K562 treated with DMSO at 1 percent for 12 hours (cell line): ENCODE measurements around the gene MOGAT1. TPM values are rescaled to one million over a fixed set of nuclear protein-coding genes. Genes with fewer than 3 reads are reported as not detected.

Experiments used
- total RNA-seq: library from RNA; unstranded; fragments of 300-600 nt; gene quantifications from 2 replicates; pipeline ENCODE4 v1.2.3, GENCODE V29; 2022; ENCODE audit not compliant: insufficient read depth

MOGAT1 gene
- total RNA-seq = not detected in 2 replicates

GRCh38 chr2:222671259-222672067 lies at the start of gene MOGAT1:
MOGAT1 (plus strand) TSS chr2:222671658; CDS start chr2:222671786, 128 bp downstream.

GRCh38 chr2:222655787-222656525 lies 15.5 kb upstream of the MOGAT1 start, which contains the start of gene FARSB:
FARSB (minus strand) TSS chr2:222656092; CDS start chr2:222656073, 19 bp downstream.

Other genes with a start within 250 kb of the MOGAT1 start
- gene SGPP2, start 247.1 kb upstream of the MOGAT1 start, total RNA-seq = not detected in 2 replicates
- 8.5 and 16.6 TPM in 2 replicates for gene FARSB, start 15.6 kb upstream of the MOGAT1 start, total RNA-seq
- gene ACSL3, start 189.4 kb downstream of the MOGAT1 start, total RNA-seq = 31.5 and 67.2 TPM in 2 replicates